Measurements from ENCODE around the gene FYN.
"Not testable (repeated sequence)": the region's sequence is repeated elsewhere in the genome, so short reads cannot be mapped to it uniquely, and the experiment has no call there.

Gene FYN

GRCh38 chr6:111681860-111682259 lies 191.4 kb downstream of the FYN start:
- no peak overlapping the region for H3K4me2 ChIP-seq (ENCODE audit: low read depth, low read length, poor library complexity, severe bottlenecking)
- H3K27ac ChIP-seq (ENCODE audit: low read depth, low read length) = no peak overlapping the region
- H3F3A ChIP-seq (ENCODE audit: insufficient read depth) = no peaks in the 10 kb centered on the region
- no peaks in the 10 kb centered on the region for H3K79me2 ChIP-seq (ENCODE audit: insufficient read depth, low read length)
- no peaks in the 10 kb centered on the region for H3K9me2 ChIP-seq (replicated peaks; ENCODE audit: insufficient read depth, low read length)
- no peak overlapping the region for H3K4me3 ChIP-seq (ENCODE audit: insufficient read depth, low read length, poor library complexity, severe bottlenecking)
- H3K27me3 ChIP-seq (ENCODE audit: low read length) = no peaks in the 10 kb centered on the region
- no peaks in the 10 kb centered on the region for H4K20me1 ChIP-seq (ENCODE audit: low read depth, low read length)
- no peaks in the 10 kb centered on the region for H3K36me3 ChIP-seq (ENCODE audit: low read length)
- no peaks in the 10 kb centered on the region for H3K9me3 ChIP-seq (ENCODE audit: insufficient read depth, low read length)
- H2AFZ ChIP-seq (ENCODE audit: low read depth, low read length, severe bottlenecking) = no peak overlapping the region
- TF ChIP-seq EZH2phosphoT487 (conservative IDR thresholded peaks at IDR 0.05; ENCODE audit: low read length) (no peak), CTCF (IDR thresholded peaks at IDR 0.05; ENCODE audit: insufficient read depth, low read length, poor library complexity, severe bottlenecking) (no peak)
- H3K9ac ChIP-seq (ENCODE audit: low read length) = no peak overlapping the region

- H3K79me2 ChIP-seq (ENCODE audit: insufficient read depth, low read length); H3K4me2 ChIP-seq (ENCODE audit: low read depth, low read length, poor library complexity, severe bottlenecking); H3K36me3 ChIP-seq (ENCODE audit: low read length); H3K9me2 ChIP-seq (replicated peaks; ENCODE audit: insufficient read depth, low read length); H3F3A ChIP-seq (ENCODE audit: insufficient read depth); H3K9ac ChIP-seq (ENCODE audit: low read length); H3K27me3 ChIP-seq (ENCODE audit: low read length); H2AFZ ChIP-seq (ENCODE audit: low read depth, low read length, severe bottlenecking); H3K27ac ChIP-seq (ENCODE audit: low read depth, low read length); H3K4me3 ChIP-seq (ENCODE audit: insufficient read depth, low read length, poor library complexity, severe bottlenecking); H3K9me3 ChIP-seq (ENCODE audit: insufficient read depth, low read length); H4K20me1 ChIP-seq (ENCODE audit: low read depth, low read length): not testable (repeated sequence)
Observed at GRCh38 chr6:111680811-111681609, 192.2 kb downstream of the FYN start.

GRCh38 chr6:111680015-111680712 lies 193.1 kb downstream of the FYN start:
- H2AFZ ChIP-seq (ENCODE audit: low read depth, low read length, severe bottlenecking) = no peak overlapping the region
- no peaks in the 10 kb centered on the region for H3F3A ChIP-seq (ENCODE audit: insufficient read depth)
- H3K9ac ChIP-seq (ENCODE audit: low read length) = no peak overlapping the region
- no peaks in the 10 kb centered on the region for H3K27me3 ChIP-seq (ENCODE audit: low read length)
- H3K4me3 ChIP-seq (ENCODE audit: insufficient read depth, low read length, poor library complexity, severe bottlenecking) = no peak overlapping the region
- H3K9me3 ChIP-seq (ENCODE audit: insufficient read depth, low read length) = no peaks in the 10 kb centered on the region
- no peaks in the 10 kb centered on the region for H3K79me2 ChIP-seq (ENCODE audit: insufficient read depth, low read length)
- H3K9me2 ChIP-seq (replicated peaks; ENCODE audit: insufficient read depth, low read length) = no peaks in the 10 kb centered on the region
- H3K36me3 ChIP-seq (ENCODE audit: low read length) = no peaks in the 10 kb centered on the region
- H4K20me1 ChIP-seq (ENCODE audit: low read depth, low read length) = no peaks in the 10 kb centered on the region
- no peak for TF ChIP-seq CTCF (IDR thresholded peaks at IDR 0.05; ENCODE audit: insufficient read depth, low read length, poor library complexity, severe bottlenecking)
- no peak overlapping the region for H3K4me2 ChIP-seq (ENCODE audit: low read depth, low read length, poor library complexity, severe bottlenecking)
- no peak overlapping the region for H3K27ac ChIP-seq (ENCODE audit: low read depth, low read length)

Measured in SU-DHL-6 (cell line).